GM12878 (cell line): ENCODE results near the gene ZC3H6. TPM values are rescaled to one million over a fixed set of nuclear protein-coding genes. Genes with fewer than 3 reads are reported as not detected.

ENCODE experiments used
- ATAC-seq: fragments of 200-7000 bp; cut with Tn5 transposase; 3 replicates; pipeline ENCODE4 v1.9.1; 2020; ENCODE audit warnings: mild to moderate bottlenecking, moderate library complexity
- BruUV-seq: library from RNA; stranded (reverse); fragments of 400-500 nt; replicated peaks from 2 replicates; lab custom pipeline; 2021; lab: Mats Ljungman, UMichigan
- CTCF ChIA-PET: fragments of 300-600 bp; sonication (Branson Sonifier 250); formaldehyde crosslinking; extraction: SDS; loops from one replicate; lab custom pipeline; 2021; ENCODE audit warnings: inconsistent platforms; lab: Yijun Ruan, JAX
- POLR2A ChIA-PET: fragments of 350-600 bp; formaldehyde crosslinking; extraction: SDS; loops from one replicate; lab custom pipeline; 2021; ENCODE audit warnings: inconsistent platforms; lab: Charles Lee
- RAD21 ChIA-PET: fragments of 300-600 bp; sonication (Branson Sonifier 250); formaldehyde crosslinking; loops from one replicate; lab custom pipeline; 2023; ENCODE audit warnings: antibody characterized with exemption; ENCODE audit not compliant: unreplicated experiment; lab: Charles Lee
- SMC1A ChIA-PET: fragments of 300-600 bp; sonication (Branson Sonifier 250); formaldehyde crosslinking; loops from one replicate; lab custom pipeline; 2023; ENCODE audit not compliant: unreplicated experiment, uncharacterized antibody; lab: Charles Lee
- DNase-seq: peaks from one replicate; pipeline ENCODE4 v3.0.0-alpha.2; 2011; ENCODE audit warnings: low read depth, low spot score
- FAIRE-seq: peaks from 3 replicates; lab custom pipeline; 2011; peaks lifted over from hg19 to GRCh38; lab: Jason Lieb, UNC
- H2AFZ ChIP-seq: 2 replicates; pipeline ENCODE4 v1.6.0; 2011; ENCODE audit warnings: low read depth, low read length, control low read depth; ENCODE audit not compliant: control insufficient read depth
- H3K27ac ChIP-seq: 2 replicates; pipeline ENCODE4 v1.5.1; 2011; ENCODE audit warnings: control low read depth; ENCODE audit not compliant: control insufficient read depth, insufficient read depth
- H3K27me3 ChIP-seq, 2 experiments: replicated peaks in 1 of 2; 2 replicates each; pipeline versions ENCODE4 v1.6.0 to v1.6.1; 2011; ENCODE audit warnings: low read length in 1 of 2; ENCODE audit not compliant: control insufficient read depth in 2 of 2, insufficient read depth in 2 of 2
- H3K36me3 ChIP-seq, 2 experiments: 2 replicates each; pipeline ENCODE4 v1.5.1; 2011; ENCODE audit warnings: low read length in 1 of 2; ENCODE audit not compliant: control insufficient read depth in 2 of 2, insufficient read depth in 2 of 2
- H3K4me1 ChIP-seq: 2 replicates; pipeline ENCODE4 v1.6.1; 2011; ENCODE audit warnings: mild to moderate bottlenecking, low read length, moderate library complexity, mixed read lengths; ENCODE audit not compliant: control insufficient read depth, insufficient read depth
- H3K4me2 ChIP-seq: 2 replicates; pipeline ENCODE4 v1.6.0; 2011; ENCODE audit warnings: control low read depth; ENCODE audit not compliant: control insufficient read depth, insufficient read depth
- H3K4me3 ChIP-seq: fragments of 200-600 bp; sonication (generic); 2 replicates; pipeline ENCODE4 v1.5.1; 2016
- H3K79me2 ChIP-seq: 2 replicates; pipeline ENCODE4 v1.6.0; 2011; ENCODE audit warnings: low read length; ENCODE audit not compliant: control insufficient read depth, insufficient read depth
- H3K9ac ChIP-seq: 2 replicates; pipeline ENCODE4 v1.8.0; 2011; ENCODE audit warnings: low read length, control low read depth, mixed read lengths; ENCODE audit not compliant: control insufficient read depth, insufficient read depth
- H3K9me3 ChIP-seq: replicated peaks from 3 replicates; pipeline ENCODE4 v1.5.1; 2011; ENCODE audit warnings: mild to moderate bottlenecking, low read length; ENCODE audit not compliant: control insufficient read depth, insufficient read depth
- H4K20me1 ChIP-seq: 2 replicates; pipeline ENCODE4 v1.6.0; 2011; ENCODE audit not compliant: control insufficient read depth, insufficient read depth
- ATF2 ChIP-seq: IDR thresholded peaks from 2 replicates; pipeline ENCODE4 v1.6.1; 2012; ENCODE audit warnings: low read length, inconsistent platforms
- BACH1 ChIP-seq: fragments of 450-650 bp; IDR thresholded peaks from 2 replicates; pipeline ENCODE4 v1.6.1; 2017; ENCODE audit warnings: mild to moderate bottlenecking, borderline replicate concordance
- BCL11A ChIP-seq: IDR thresholded peaks from 2 replicates; pipeline ENCODE4 v1.6.1; 2011; ENCODE audit warnings: low read depth, low read length
- CUX1 ChIP-seq: IDR thresholded peaks from 2 replicates; pipeline ENCODE4 v1.6.1; 2012; ENCODE audit warnings: improper control_type of control experiment, low read depth, low read length; ENCODE audit not compliant: insufficient replicate concordance
- DPF2 ChIP-seq: fragments of 450-650 bp; IDR thresholded peaks from 2 replicates; pipeline ENCODE4 v1.6.1; 2017; ENCODE audit warnings: mild to moderate bottlenecking
- IKZF2 ChIP-seq, 2 experiments: fragments of 450-650 bp; IDR thresholded peaks; 2 replicates each; pipeline ENCODE4 v1.6.1; 2017; ENCODE audit warnings: mild to moderate bottlenecking in 2 of 2, moderate library complexity in 2 of 2
- MXI1 ChIP-seq: fragments of 150-350 bp; IDR thresholded peaks from 2 replicates; pipeline ENCODE4 v1.6.1; 2011; ENCODE audit warnings: low read depth, mild to moderate bottlenecking, inconsistent platforms, low read length, improper control_type of control experiment
- NFYA ChIP-seq: IDR thresholded peaks from 2 replicates; pipeline ENCODE4 v1.6.1; 2011; ENCODE audit warnings: low read depth, mild to moderate bottlenecking, low read length, improper control_type of control experiment, borderline replicate concordance
- NKRF ChIP-seq: fragments of 450-650 bp; conservative IDR thresholded peaks from 2 replicates; pipeline ENCODE4 v1.6.1; 2017; ENCODE audit warnings: mild to moderate bottlenecking, moderate library complexity
- RBBP5 ChIP-seq: fragments of 200-600 bp; sonication (generic); conservative IDR thresholded peaks from 2 replicates; pipeline ENCODE4 v1.6.1; 2016
- RFX5 ChIP-seq: IDR thresholded peaks from 2 replicates; pipeline ENCODE4 v1.6.1; 2011; ENCODE audit warnings: low read depth, low read length, improper control_type of control experiment
- SMARCA5 ChIP-seq: fragments of 450-650 bp; IDR thresholded peaks from 2 replicates; pipeline ENCODE4 v1.6.1; 2017; ENCODE audit warnings: mild to moderate bottlenecking
- SRF ChIP-seq, 2 experiments: IDR thresholded peaks; 2 replicates each; pipeline ENCODE4 v1.6.1; 2011; ENCODE audit warnings: low read depth in 2 of 2, low read length in 2 of 2, mild to moderate bottlenecking in 1 of 2, moderate library complexity in 1 of 2
- TCF3 ChIP-seq: IDR thresholded peaks from 2 replicates; pipeline ENCODE4 v1.6.1; 2012; ENCODE audit warnings: low read depth, mild to moderate bottlenecking, low read length, borderline replicate concordance; ENCODE audit not compliant: insufficient read depth
- ZZZ3 ChIP-seq: IDR thresholded peaks from 2 replicates; pipeline ENCODE4 v1.6.1; 2011; ENCODE audit warnings: low read depth; ENCODE audit not compliant: control insufficient read depth, insufficient read length
- WGBS: methylation state at CpG from one replicate; pipeline ENCODE4 v1.1.6; 2016; ENCODE audit warnings: low lambda C conversion rate; ENCODE audit not compliant: insufficient replicate concordance, insufficient coverage; ENCODE audit errors: missing lambda C conversion rate; 5-methylcytosine and 5-hydroxymethylcytosine counted together
- in situ Hi-C: fragments of 300-500 bp; cut with MboI; formaldehyde crosslinking; loops from 9 replicates; pipeline ENCODE4 v1.14.3; 2018; ENCODE audit warnings: mixed read lengths
- intact Hi-C: fragments of 100-400 bp; cut with micrococcal nuclease; formaldehyde crosslinking; loops from one replicate; pipeline ENCODE4 v1.14.2; 2022; ENCODE audit not compliant: unreplicated experiment
- polyA plus RNA-seq, 11 experiments: library from polyadenylated mRNA; depleted of rRNA in 4 of 11; unstranded in 6 of 11; stranded (reverse) in 5 of 11; fragments of >200 nt; fragmentation: Nextera tagmentation in 4 of 11; fragmentation: Illumina TruSeq in 1 of 11; extraction: Ambion mirVana in 4 of 11; extraction: Trizol in 1 of 11; gene quantifications; 1 replicate in 1 of 11; 2 replicates in 10 of 11; pipeline versions ENCODE4 v1.2.1 to v1.2.3, GENCODE V29; 2011 to 2016; ENCODE audit warnings: inconsistent platforms in 2 of 11, missing spikeins in 2 of 11, low read depth in 1 of 11
- total RNA-seq, 4 experiments: library from RNA; depleted of rRNA in 3 of 4; stranded (reverse); fragments of >200 nt in 3 of 4; fragmentation: Illumina TruSeq in 1 of 4; extraction: Trizol in 1 of 4; gene quantifications; 2 replicates each; pipeline versions ENCODE4 v1.2.1 to v1.2.3, GENCODE V29; 2013 to 2021
- TF ChIP-seq, protein P1 (sequence below): fragments of 450-650 bp; IDR thresholded peaks from 2 replicates; pipeline ENCODE4 v1.6.1; 2017; ENCODE audit warnings: mild to moderate bottlenecking

ZC3H6 gene
- total and polyA plus RNA-seq, 10 of the 15 experiments (the other 5 are each of a cell fraction or from before 2014, with no cell fraction given): 0.53 to 4.7 (median 1.9) TPM

- H3K36me3 ChIP-seq: peaks cover 0 to 12% of the 10 kb centered on the region in 2 experiments; a peak in 1 of 4 replicates
- no peaks in the 10 kb centered on the region for H3K9me3 ChIP-seq
- H3K4me1 ChIP-seq: no peaks in the 10 kb centered on the region
- no peak overlapping the region for H2AFZ ChIP-seq
- no peaks in the 10 kb centered on the region for H3K79me2 ChIP-seq
- intact Hi-C loops: no loop called here
- no peak overlapping the region for H3K27ac ChIP-seq
- WGBS: 98% methylated on average over 3 of the region's 3 CpGs
- DNase-seq (no peak), FAIRE-seq (peak; percentile 31), ATAC-seq (no peak)
- ChIA-PET POLR2A (no interaction called here), RAD21 (no interaction called here), CTCF (no interaction called here), SMC1A (no interaction called here)
- no peaks in the 10 kb centered on the region for H4K20me1 ChIP-seq
- in situ Hi-C loops: no loop called here
- H3K9ac ChIP-seq: no peak overlapping the region
- no peak overlapping the region for H3K4me2 ChIP-seq
- no TSS peak for BruUV-seq
- no peaks in the 10 kb centered on the region for H3K27me3 ChIP-seq
- H3K4me3 ChIP-seq: no peak overlapping the region
- TF ChIP-seq NKRF: no peak
- TF ChIP-seq SMARCA5: no peak
- no peak for TF ChIP-seq MXI1
- no peak for TF ChIP-seq DPF2
- TF ChIP-seq, protein P1, sequence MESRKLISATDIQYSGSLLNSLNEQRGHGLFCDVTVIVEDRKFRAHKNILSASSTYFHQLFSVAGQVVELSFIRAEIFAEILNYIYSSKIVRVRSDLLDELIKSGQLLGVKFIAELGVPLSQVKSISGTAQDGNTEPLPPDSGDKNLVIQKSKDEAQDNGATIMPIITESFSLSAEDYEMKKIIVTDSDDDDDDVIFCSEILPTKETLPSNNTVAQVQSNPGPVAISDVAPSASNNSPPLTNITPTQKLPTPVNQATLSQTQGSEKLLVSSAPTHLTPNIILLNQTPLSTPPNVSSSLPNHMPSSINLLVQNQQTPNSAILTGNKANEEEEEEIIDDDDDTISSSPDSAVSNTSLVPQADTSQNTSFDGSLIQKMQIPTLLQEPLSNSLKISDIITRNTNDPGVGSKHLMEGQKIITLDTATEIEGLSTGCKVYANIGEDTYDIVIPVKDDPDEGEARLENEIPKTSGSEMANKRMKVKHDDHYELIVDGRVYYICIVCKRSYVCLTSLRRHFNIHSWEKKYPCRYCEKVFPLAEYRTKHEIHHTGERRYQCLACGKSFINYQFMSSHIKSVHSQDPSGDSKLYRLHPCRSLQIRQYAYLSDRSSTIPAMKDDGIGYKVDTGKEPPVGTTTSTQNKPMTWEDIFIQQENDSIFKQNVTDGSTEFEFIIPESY: no peak
- TF ChIP-seq IKZF2 (IDR thresholded peaks at IDR 0.05): no peak
- TF ChIP-seq RBBP5: no peak
- TF ChIP-seq BACH1: no peak
- no peak for TF ChIP-seq ATF2
- TF ChIP-seq SRF (IDR thresholded peaks at IDR 0.05; ENCODE audit: low read depth in 2 of 2, low read length in 2 of 2): no peak
- no peak for TF ChIP-seq RFX5
- no peak for TF ChIP-seq NFYA
- TF ChIP-seq BCL11A: no peak
- no peak for TF ChIP-seq CUX1
- no peak for TF ChIP-seq TCF3
- no peak for TF ChIP-seq ZZZ3
These were observed 45.0 kb upstream of the ZC3H6 start for GRCh38 chr2:112230371-112230770.
